Measurements from ENCODE around the gene FADS2.

FADS2 gene

GRCh38 chr11:61888590-61888989 is 60.5 kb downstream of the FADS2 start:
- FAIRE-seq (no peak), DNase-seq (ENCODE audit: insufficient read length, low spot score) (no peak)
- TF ChIP-seq POU2F2 (IDR thresholded peaks at IDR 0.05; ENCODE audit: low read depth, low read length), result no peak
- TF ChIP-seq POLR2A (IDR thresholded peaks at IDR 0.05; ENCODE audit: low read depth, low read length), result no peak
- TF ChIP-seq SPI1 (IDR thresholded peaks at IDR 0.05; ENCODE audit: low read depth, low read length), result no peak
- TF ChIP-seq PAX5 (IDR thresholded peaks at IDR 0.05; ENCODE audit: insufficient read depth, low read length, severe bottlenecking), result no peak
- TF ChIP-seq TAF1 (IDR thresholded peaks at IDR 0.05; ENCODE audit: low read depth, low read length), result no peak
- no peak for TF ChIP-seq POLR2AphosphoS5 (IDR thresholded peaks at IDR 0.05; ENCODE audit: low read depth, low read length)

GRCh38 chr11:61889831-61890230 is 61.7 kb downstream of the FADS2 start:
- no peak for TF ChIP-seq POLR2AphosphoS5 (IDR thresholded peaks at IDR 0.05; ENCODE audit: low read depth, low read length)
- TF ChIP-seq TAF1 (IDR thresholded peaks at IDR 0.05; ENCODE audit: low read depth, low read length), result no peak
- TF ChIP-seq PAX5 (IDR thresholded peaks at IDR 0.05; ENCODE audit: insufficient read depth, low read length, severe bottlenecking), result no peak
- TF ChIP-seq POU2F2 (IDR thresholded peaks at IDR 0.05; ENCODE audit: low read depth, low read length), result no peak
- no peak for TF ChIP-seq POLR2A (IDR thresholded peaks at IDR 0.05; ENCODE audit: low read depth, low read length)
- TF ChIP-seq SPI1 (IDR thresholded peaks at IDR 0.05; ENCODE audit: low read depth, low read length), result no peak
- DNase-seq (ENCODE audit: insufficient read length, low spot score), result no peak
- no peak for FAIRE-seq

DNA sequence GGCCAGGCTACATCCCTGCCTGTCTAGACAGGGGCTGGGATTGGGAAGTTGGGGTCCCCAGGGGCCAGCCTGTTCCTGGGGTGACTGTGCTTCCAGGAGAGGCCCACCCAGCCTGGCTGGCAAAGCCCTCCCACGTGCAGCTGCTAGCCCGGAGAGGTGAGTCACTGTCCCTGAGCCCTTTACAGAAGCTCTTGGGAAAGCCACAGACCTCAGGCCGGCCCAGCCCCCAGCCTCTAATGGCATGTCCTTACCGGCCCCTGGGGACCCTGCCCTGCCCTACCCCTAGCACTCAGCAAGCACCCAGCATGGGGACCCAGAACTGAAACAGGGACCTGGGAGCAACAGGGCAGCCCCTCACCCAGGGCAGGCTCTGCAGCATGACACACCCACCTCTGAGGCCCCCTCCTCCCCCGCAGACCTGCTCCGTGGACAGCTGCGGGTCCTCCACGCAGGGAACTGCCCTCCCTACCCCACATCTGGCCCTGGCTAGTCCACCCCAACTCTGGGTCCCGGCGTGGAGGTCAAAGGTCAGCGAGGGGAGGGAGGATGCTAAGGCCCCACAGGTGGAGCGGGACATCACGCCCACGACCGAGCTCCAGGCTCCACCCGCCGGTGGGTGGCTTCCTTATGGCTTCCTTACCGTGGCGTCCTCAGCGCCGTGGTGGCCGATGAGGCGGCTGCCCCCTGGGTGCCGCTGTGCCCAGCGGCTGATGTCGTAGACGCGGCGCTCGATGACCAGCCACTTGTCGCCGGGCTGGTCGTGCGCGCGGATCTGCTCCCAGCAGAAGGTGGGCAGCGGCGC is 62.6 kb downstream of the FADS2 start:
- no peak for TF ChIP-seq POU2F2 (IDR thresholded peaks at IDR 0.05; ENCODE audit: low read depth, low read length)
- TF ChIP-seq TAF1 (IDR thresholded peaks at IDR 0.05; ENCODE audit: low read depth, low read length), result no peak
- FAIRE-seq (peak; percentile 31), DNase-seq (ENCODE audit: insufficient read length, low spot score) (no peak)

- no peak for TF ChIP-seq PAX5 (IDR thresholded peaks at IDR 0.05; ENCODE audit: insufficient read depth, low read length, severe bottlenecking)
- no peak for TF ChIP-seq POU2F2 (IDR thresholded peaks at IDR 0.05; ENCODE audit: low read depth, low read length)
- TF ChIP-seq POLR2AphosphoS5 (IDR thresholded peaks at IDR 0.05; ENCODE audit: low read depth, low read length), result no peak
- TF ChIP-seq POLR2A (IDR thresholded peaks at IDR 0.05; ENCODE audit: low read depth, low read length), result no peak
- no peak for TF ChIP-seq SPI1 (IDR thresholded peaks at IDR 0.05; ENCODE audit: low read depth, low read length)
- no peak for TF ChIP-seq TAF1 (IDR thresholded peaks at IDR 0.05; ENCODE audit: low read depth, low read length)
- DNase-seq (ENCODE audit: insufficient read length, low spot score), result peak; percentile 63
- FAIRE-seq, result peak; percentile 76
These were observed 63.4 kb downstream of the FADS2 start, which contains the start of gene FADS3 for GRCh38 chr11:61891331-61892084. TSS of gene FADS3 (minus strand) at chr11:61891545. CDS start at chr11:61891381, 164 bp downstream.

DNA sequence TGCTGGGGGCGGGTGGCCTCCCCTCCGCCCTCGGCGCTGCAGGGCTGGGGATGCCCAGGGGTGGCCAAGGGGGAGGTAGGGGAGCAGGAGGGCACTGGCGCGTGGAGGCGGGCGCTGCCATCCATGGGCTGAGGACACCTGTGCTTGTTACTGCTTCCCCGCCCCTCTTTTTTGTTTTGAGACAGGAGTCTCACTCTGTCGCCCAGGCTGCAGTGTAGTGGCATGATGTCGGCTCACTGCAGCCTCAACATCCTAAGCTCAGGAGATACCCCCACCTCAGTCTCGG is 63.9 kb downstream of the FADS2 start:
- TF ChIP-seq TAF1 (IDR thresholded peaks at IDR 0.05; ENCODE audit: low read depth, low read length) (no peak), POU2F2 (IDR thresholded peaks at IDR 0.05; ENCODE audit: low read depth, low read length) (no peak)
- no peak for DNase-seq (ENCODE audit: insufficient read length, low spot score)
- no peak for FAIRE-seq

- TF ChIP-seq POU2F2 (IDR thresholded peaks at IDR 0.05; ENCODE audit: low read depth, low read length), result no peak
- no peak for TF ChIP-seq POLR2AphosphoS5 (IDR thresholded peaks at IDR 0.05; ENCODE audit: low read depth, low read length)
- TF ChIP-seq PAX5 (IDR thresholded peaks at IDR 0.05; ENCODE audit: insufficient read depth, low read length, severe bottlenecking), result no peak
- no peak for FAIRE-seq
- no peak for DNase-seq (ENCODE audit: insufficient read length, low spot score)
These were observed 65.9 kb downstream of the FADS2 start for GRCh38 chr11:61893981-61894380.

- TF ChIP-seq POU2F2 (IDR thresholded peaks at IDR 0.05; ENCODE audit: low read depth, low read length) (no peak), POLR2AphosphoS5 (IDR thresholded peaks at IDR 0.05; ENCODE audit: low read depth, low read length) (no peak), TAF1 (IDR thresholded peaks at IDR 0.05; ENCODE audit: low read depth, low read length) (no peak), POLR2A (IDR thresholded peaks at IDR 0.05; ENCODE audit: low read depth, low read length) (no peak), SPI1 (IDR thresholded peaks at IDR 0.05; ENCODE audit: low read depth, low read length) (no peak), PAX5 (IDR thresholded peaks at IDR 0.05; ENCODE audit: insufficient read depth, low read length, severe bottlenecking) (no peak)
- FAIRE-seq (no peak), DNase-seq (ENCODE audit: insufficient read length, low spot score) (no peak)
These were observed 67.1 kb downstream of the FADS2 start for GRCh38 chr11:61895046-61895717.

- no peak for DNase-seq (ENCODE audit: insufficient read length, low spot score)
- TF ChIP-seq PAX5 (IDR thresholded peaks at IDR 0.05; ENCODE audit: insufficient read depth, low read length, severe bottlenecking), result no peak
- no peak for TF ChIP-seq POLR2AphosphoS5 (IDR thresholded peaks at IDR 0.05; ENCODE audit: low read depth, low read length)
- TF ChIP-seq POU2F2 (IDR thresholded peaks at IDR 0.05; ENCODE audit: low read depth, low read length), result no peak
- TF ChIP-seq POLR2A (IDR thresholded peaks at IDR 0.05; ENCODE audit: low read depth, low read length), result no peak
- no peak for TF ChIP-seq TAF1 (IDR thresholded peaks at IDR 0.05; ENCODE audit: low read depth, low read length)
- TF ChIP-seq SPI1 (IDR thresholded peaks at IDR 0.05; ENCODE audit: low read depth, low read length), result no peak
- no peak for FAIRE-seq
These were observed 67.6 kb downstream of the FADS2 start for GRCh38 chr11:61895718-61896059.

- TF ChIP-seq PAX5 (IDR thresholded peaks at IDR 0.05; ENCODE audit: insufficient read depth, low read length, severe bottlenecking), result no peak
- TF ChIP-seq POLR2A (IDR thresholded peaks at IDR 0.05; ENCODE audit: low read depth, low read length), result no peak
- no peak for TF ChIP-seq POLR2AphosphoS5 (IDR thresholded peaks at IDR 0.05; ENCODE audit: low read depth, low read length)
- no peak for TF ChIP-seq POU2F2 (IDR thresholded peaks at IDR 0.05; ENCODE audit: low read depth, low read length)
- TF ChIP-seq SPI1 (IDR thresholded peaks at IDR 0.05; ENCODE audit: low read depth, low read length), result no peak
- TF ChIP-seq TAF1 (IDR thresholded peaks at IDR 0.05; ENCODE audit: low read depth, low read length), result no peak
- FAIRE-seq (no peak), DNase-seq (ENCODE audit: insufficient read length, low spot score) (no peak)
These were observed 68.7 kb downstream of the FADS2 start for GRCh38 chr11:61896665-61897386.
